IPS-11a (cell line): Measurements from ENCODE around the gene AFG1L.
"Not testable (repeated sequence)": the region's sequence is repeated elsewhere in the genome, so short reads cannot be mapped to it uniquely, and the experiment has no call there.

Experiments used
- H3K4me3 ChIP-seq: one replicate; pipeline ENCODE4 v1.5.1; 2013; ENCODE audit warnings: low read depth, low read length, control low read depth

AFG1L gene

DNA sequence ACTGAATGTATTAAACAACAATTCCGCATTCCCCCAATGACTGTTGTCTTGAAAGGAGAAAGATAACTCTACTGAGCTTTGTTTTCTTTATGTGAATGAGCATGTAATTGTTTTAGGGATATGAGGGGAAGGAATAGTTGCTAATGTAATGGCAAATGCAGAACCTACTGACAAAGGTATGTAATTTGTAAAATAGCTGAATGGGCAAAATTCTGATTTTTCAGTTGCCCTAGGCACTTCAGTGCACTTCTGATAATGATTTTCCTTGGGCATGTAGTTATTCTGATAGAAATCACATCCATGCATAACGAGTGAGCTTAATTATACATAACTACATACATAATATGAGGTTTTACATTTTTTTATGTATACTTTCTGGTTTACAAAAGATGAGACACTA is 212.5 kb downstream of the AFG1L start:
- H3K4me3 ChIP-seq, result no peak overlapping the region

DNA sequence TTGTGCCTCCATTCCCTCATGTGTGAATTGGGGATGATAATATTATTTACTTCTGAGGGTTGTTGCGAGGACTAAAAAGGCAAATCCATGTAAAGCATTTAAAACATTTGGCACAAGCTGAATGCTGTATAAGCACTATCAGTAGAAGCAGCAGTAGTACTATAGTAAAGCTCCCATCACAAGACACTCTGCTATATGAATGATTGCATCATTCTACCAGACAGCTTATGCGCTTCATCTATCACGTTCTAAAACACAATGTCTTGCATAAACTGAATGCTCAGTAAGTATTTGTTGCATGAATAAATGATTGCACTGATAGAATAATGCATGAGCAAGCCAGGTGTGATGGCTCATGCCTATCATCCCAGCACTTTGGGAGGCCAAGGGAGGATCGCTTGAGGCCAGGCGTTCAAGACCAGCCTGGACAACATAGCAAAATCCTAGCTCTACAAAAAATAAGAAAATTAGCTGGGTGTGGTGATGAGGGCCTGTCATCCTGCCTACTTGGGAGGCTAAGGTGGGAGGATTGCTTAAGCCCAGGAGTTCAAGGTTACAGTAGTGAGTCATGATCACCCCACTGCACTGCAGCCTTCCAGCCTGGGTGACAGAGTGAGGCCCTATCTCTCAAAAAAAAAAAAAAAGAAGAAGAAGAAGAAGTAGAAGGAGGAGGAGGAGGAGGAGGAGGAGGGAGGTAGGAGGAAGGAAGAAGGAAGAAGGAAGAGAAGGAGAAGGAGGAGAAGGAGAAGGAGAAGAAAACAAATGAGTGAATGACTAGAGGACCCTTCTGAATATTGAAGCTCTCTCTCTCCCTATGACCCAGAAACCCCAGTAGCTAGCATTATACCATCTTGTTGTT is 215.8 kb downstream of the AFG1L start:
- H3K4me3 ChIP-seq, result no peak overlapping the region

DNA sequence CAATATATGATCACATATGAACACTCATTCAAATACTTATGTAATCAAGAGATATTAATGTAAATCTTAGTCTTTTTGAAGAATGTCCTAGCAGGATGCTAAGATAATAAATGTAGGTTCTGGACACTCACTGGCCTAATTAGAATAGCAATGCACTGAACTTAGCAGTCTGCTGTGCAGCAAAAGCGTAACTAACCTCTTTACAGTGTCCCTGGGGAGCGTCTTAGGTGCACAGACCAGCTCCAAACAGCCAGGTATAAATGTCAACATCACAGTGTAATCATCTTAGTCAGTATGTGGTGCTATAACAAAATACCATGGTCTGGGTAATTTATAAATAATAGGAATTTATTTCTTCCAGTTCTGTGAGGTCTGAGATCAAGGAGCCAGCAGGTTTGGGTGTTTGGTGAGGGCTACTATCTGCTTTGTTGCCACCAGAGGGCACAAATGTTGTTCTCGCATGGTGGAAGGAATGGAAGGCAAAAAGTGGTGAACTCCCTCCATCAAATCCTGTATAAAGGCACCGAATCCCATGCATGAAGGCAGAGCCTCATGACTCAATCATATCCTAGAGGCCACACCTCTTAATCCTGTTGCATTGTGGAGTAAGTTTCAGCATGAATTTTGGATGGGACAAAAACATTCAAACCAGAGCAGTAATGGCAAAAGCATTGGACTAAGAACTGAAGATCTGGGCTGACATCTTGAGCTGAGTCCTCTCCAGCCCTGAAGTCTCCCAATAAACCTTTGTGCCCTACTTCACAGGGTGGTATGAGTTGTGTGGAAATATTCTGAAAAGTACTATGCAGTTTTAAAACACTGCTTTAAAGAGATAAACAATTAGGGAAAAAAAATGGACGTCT is 224.1 kb downstream of the AFG1L start:
- H3K4me3 ChIP-seq, result no peak overlapping the region

DNA sequence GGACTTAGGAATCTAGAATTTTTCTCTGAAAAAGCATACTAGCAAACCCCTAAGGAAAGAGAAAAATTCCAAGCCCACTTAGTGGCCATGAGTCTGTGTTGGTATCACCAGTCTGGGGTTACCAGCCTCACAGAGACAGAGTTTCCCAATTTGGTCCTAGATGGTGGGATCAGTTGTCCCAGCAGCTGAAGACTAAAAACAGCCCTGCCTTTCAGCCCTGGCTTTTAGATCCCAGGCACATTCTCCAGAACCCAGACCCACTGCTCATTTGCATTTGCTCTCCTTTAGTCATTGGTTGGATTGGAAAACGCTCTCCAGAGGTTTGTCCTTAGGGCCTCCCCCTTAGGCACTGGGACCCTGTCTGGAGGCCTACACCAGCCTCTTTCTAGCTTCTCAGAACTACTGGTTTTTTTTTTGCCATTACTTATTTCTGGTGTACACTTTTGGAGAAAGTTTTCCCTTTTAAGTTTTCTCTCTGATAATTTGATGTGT is 226.8 kb downstream of the AFG1L start:
- no peak overlapping the region for H3K4me3 ChIP-seq

DNA sequence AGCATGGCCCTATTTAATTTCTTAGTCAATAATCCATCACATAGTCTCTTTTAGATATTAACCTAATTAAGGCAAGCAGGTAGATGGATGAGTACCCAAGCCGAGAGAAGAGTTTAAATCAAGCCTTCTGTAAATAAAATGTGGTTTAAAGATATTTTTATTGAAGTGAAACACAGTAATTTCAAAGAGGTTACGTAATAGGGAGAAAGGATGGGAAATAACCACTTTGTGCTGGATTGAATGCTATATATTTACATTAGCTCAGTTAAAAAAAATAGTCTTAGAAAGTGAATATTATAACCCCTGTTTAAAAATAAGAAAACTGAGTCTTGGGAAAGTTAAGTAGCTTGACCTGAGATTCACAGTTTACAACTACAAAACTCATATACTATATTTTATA is 228.8 kb downstream of the AFG1L start:
- no peak overlapping the region for H3K4me3 ChIP-seq

DNA sequence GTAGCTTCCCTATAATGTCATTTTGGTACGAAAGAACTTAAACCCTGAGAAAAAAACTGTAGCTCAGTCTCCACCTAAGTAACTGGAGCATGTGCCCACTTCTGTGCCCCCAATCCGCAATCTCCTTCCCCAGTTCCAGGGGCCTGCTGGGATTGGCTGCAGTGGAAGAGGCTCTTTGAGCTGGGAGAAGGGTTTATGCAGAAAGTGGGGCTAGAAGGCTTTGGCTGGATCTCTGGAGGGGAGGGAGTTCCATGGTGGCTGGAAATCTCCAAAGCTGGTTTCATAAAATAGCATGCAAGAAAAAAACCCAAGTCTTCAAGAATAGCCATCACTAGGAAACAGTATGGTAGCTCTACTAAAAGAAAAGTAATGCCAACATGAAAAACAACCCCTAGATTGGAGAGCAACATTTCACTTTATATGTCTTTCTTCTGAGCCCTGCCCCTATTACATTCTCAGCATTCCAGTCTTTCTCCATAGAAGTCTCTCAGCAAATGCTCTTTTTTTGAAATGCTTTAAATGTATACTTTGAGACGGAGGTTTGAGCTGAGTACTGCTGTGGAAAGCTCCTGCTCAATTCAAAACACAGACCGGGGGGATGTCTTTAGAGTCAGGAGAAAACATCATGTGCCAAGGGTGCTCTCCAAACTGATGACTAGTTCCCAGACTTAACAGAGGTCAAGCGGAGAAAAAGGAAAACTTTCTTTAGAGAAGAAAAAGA is 229.8 kb downstream of the AFG1L start:
- no peak overlapping the region for H3K4me3 ChIP-seq

DNA sequence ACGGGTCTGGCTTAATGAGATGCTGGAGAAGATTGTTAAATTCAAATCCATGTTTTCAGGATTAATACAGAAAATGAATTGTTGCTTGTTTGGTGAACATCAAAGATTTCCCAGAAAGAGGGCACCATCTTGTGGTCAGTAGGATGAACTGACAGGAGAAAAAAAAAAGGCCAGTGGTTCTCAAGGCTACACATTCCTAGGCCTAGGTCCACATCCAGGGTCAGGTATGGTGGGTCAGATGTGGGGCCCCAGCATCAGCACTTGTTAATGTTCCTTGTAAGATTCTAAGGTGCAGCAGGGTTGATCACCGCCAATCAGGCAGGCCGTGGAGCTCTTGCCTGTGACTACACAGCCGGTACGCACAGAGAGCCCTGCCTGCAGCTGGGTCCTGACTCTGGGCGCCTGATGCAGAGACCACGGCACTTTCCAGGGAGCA is 231.9 kb downstream of the AFG1L start:
- no peak overlapping the region for H3K4me3 ChIP-seq

DNA sequence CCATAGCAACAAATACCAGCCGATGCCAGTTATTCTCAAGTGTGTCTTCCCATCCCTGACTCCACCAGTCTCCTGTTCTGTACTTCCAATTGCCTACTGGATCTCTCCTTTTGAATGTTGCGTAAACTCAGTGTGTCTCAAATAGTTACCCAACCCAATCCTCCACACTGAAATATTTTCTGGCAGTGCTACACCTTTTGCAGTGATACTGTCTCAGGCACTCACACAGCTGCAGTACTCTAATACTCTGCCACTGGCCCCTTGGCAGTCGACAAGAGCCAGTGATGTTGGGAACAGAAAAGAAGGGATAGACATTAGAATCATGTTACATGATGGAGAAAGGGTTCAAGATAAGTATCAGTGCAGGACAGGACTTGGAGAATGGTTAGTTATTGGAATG is 234.0 kb downstream of the AFG1L start:
- no peak overlapping the region for H3K4me3 ChIP-seq

DNA sequence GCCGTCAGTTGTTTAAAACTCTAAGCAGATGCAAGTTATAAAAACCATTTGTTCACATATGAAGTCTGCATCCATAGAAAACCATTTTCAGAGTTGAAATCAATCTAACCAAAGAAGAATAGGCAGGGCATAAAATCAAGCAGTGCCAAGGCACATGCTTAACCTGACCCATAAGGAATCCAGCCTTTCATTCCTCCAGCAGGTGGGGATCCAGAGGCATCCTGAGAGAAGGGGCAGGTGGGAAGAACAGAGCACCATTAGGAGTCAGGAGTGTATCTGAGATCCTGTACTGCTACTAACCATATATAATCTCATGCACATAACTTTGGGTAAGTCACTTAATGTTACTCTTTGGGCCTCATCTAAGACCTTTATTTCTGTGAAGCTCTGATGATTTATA is 236.5 kb downstream of the AFG1L start:
- no peak overlapping the region for H3K4me3 ChIP-seq

DNA sequence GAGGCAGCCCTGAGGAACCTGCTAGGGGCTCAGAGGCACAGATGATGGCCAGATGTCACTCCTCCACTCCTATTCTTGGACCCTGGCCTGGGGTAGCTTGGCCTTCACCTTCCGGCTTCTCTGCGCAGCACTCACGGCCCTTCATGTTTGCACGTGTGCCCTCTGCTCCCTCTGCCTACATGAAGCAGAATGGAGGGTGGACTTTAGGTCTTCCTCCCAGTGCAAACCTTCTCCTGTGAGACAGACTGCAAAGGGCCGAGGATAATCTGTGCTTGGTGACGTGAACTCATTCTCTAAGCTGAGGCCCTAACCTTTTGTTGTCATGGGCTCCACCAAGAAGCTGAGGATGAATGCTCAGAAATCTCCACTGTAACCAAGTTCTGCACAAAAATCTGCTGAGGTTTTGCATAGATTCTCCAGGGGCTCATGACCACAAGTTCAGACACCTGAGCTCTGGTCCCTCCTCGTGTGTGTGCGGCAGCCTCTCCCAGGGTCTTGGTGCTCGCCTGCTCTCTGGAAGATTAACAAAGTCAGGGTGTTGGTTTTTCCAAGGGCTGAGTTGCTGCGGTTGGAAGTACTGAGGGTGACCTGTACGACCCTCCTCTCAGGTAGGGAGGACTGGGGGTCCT is 240.4 kb downstream of the AFG1L start:
- no peak overlapping the region for H3K4me3 ChIP-seq

DNA sequence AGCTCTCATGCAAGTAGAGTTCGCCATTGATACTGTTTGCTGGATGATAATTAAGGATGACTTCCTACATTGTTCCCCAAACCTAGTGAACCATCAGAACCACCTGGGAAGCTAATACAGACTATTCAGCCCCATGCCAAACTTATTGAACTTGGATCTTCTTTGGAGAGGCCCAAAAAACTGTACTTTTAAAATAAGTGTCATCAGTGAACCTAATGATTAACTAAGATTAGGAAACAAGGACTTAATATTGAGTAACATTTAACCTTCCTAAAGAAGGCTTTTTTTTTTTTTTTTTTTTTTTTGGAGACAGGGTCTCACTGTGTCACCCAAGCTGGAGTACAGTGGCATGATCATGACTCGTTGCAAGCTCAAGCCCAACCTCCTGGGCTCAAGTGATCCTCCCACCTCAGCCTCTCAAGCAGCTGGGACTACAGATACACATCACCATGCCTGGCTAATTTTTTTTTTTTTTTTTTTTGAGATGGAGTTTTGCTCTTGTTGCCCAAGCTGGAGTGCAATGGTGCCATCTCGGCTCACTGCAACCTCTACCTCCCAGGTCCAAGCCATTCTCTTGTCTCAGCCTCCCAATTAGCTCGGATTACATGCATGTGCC is 241.2 kb downstream of the AFG1L start:
- not testable (repeated sequence) for H3K4me3 ChIP-seq

DNA sequence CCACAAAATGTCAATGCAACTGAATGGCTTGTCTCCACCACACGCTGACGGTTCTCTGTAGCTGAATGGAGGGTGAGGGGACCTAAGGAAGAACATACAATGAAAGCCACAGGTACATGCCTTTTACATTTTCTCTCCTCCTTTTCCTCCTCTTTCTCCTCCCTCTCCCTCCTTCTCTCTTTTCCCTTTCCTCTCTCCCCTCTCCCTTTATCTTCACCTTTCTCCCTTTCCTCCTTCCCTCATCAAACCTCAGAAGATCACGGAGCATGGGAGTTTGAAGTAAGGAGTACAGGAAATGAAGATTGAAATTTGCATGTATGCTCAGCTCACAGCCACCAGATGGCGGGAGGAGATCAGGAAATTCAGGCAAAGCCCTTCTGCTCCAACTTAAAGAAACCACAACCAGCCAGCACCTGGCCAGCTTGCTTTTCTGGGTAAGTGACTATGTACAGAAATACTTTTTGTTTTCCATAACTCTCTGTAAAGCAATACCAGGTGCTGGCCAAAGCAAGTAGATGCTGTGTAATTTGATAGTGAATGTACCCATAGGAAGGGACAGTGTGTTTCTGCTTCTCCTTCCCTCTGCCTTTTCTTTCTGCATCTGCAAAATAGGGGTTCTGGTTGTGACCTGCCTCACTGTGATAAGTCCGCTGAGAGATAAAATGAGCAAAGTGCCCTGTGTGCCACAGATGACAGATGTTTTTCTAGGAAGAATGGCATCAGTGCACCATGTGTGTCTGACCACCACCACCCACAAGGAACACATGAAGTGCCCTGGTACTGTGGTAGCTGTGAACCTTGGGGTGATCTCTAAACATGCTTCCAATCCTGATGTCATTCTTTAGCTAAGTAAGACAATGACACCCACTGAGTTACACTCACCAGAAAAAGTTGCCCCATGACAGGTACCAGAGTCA is 247.2 kb downstream of the AFG1L start:
- no peak overlapping the region for H3K4me3 ChIP-seq

DNA sequence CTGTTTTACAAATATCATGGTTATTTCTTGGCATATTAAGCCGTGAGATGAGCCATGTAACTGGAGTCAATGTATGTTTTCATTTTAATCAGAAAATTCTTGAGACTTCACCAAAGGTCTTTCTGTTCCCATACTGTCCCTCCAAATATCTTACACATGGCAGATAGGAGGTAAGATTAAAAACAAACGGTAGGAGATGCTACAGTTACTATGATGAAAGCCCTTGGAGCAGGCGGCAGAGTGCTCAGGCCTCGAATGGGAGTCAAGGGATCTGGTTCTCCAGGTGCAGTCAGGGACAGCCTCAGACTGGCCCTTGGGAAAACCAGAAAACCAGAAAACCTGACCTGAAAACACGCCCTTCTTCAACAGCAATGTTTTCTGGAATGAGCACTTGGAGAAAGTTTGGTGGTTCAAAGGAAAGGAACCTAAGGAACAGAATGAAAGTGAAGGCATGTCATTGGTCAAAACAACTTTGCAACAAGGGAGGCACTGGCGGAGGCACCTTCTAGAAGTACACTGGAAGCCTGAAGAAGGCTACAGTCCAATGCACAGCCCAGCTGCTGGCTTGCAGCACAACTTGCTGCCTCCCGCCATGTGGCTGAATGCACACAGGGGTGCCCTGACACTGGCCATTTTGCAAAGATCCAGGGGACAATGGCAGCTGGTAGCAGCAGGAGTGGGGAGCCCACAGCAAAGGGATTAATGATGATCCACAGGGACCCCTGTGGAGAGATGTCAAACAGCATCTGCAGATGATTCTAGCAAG is 248.5 kb downstream of the AFG1L start:
- no peak overlapping the region for H3K4me3 ChIP-seq

DNA sequence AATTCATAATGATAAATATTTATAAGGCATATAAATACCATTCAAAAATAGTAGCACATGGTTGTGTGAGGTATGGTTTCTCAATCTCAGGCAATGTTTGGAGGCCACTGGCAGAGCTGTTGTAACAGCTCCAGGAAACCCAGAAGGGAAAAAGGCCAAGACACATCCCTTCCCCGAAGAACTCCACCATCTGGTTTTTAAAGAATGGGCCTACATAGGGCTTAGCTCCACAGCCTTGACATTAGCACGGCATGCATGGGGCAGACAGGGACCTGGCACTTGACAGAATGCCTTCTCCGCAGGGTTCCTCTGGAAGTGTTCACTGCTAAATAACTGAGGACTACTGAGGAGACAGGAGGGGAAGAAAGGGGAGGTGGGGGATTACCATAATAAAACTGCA is 249.8 kb downstream of the AFG1L start:
- no peak overlapping the region for H3K4me3 ChIP-seq

DNA sequence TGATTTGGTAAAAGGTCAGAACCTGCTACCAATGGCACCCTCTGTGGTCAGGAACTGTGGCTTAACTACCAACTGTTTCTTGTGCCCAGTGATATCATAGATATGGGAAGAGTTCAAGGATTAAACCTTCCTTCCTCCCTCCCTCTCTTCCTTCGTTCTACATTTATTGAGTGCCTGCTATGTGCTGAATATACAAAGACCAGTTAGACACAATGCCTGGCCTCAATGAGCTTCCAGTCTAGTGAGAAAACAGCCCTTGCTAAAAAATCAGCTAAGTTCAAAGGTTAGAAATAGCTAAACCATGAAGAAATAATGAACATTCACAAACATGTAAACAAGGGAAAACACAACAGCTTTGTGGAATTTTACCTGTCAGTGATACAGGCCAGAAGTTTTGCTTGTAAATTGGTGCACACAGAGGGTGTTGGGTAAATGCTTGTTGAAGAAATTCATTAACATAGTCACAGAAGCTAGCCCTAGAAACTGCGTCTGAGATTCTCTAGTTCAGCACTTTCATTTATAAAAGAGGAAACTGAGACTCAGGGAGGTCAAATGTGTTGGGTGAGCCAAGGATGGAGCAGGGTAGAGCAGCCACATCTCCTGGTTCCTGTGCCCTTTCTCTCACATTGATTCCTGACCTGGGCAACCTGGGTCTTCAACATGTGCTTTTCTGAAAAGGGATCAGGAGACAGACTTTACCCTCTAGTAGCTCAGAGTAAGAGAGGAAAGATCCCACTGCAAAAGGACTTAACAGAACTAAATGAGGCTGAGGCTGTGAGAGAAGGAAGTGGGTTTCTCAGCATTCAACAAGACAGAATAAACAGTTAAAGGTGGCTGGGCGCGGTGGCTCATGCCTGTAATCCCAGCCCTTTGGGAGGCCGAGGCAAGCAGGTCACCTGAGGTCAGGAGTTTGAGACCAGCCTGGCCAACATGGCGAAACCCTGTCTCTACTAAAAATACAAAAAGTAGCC is 251.5 kb downstream of the AFG1L start:
- no peak overlapping the region for H3K4me3 ChIP-seq

DNA sequence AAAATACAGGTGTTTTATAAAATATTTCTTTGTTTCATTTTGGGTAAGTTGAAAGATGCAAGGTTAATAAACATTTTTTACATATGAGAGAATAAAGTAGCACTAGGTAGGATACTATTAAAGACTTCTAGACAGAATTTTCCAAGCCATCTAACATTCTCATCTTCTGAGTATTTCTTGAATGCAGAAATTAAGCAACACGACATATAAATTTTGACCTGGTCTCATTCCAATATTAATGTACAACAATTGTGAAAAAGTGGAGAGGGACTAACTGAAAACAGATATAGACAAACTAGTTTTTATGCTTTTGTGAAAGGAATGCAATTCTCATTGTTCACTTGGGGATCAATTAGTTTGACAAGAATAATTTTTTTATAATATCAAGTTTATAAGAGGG is 254.4 kb downstream of the AFG1L start:
- no peak overlapping the region for H3K4me3 ChIP-seq

DNA sequence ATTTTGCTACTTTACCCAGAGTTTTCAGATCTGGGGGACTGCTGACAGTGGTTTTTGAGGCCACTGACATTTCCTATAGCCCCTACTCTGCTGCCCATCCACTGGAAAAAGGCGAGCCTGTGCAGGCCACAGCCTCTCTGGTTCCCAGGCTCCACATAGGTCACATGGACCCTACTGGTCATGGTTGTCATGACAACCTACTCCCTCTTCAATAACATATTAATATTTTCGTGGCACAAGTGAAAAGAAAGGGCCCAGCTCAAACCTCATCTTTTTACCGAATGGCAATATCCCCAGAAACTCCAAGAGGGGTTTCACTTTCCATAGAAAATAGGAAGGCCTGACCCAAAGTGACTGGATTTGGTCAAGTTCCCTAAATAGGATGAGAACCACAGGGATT is 254.9 kb downstream of the AFG1L start:
- H3K4me3 ChIP-seq, result no peak overlapping the region
